Aorta (tissue), 5 donors: Measurements from ENCODE around the gene ADGRG6. TPM values are rescaled to one million over a fixed set of nuclear protein-coding genes. Genes with fewer than 3 reads are reported as not detected.

Source experiments
- ATAC-seq: fragments of 200-7000 bp; cut with Tn5 transposase; one replicate; pipeline ENCODE4 v1.9.1; 2022; ENCODE audit warnings: moderate library complexity; ENCODE audit not compliant: low FRiP score
- DNase-seq, 2 donors: peaks; one replicate each; pipeline ENCODE4 v3.0.0-alpha.2; 2020
- H3K27ac ChIP-seq, 2 donors: one replicate each; pipeline ENCODE4 v1.5.1; 2013; ENCODE audit warnings: low read length in 2 of 2, mild to moderate bottlenecking in 2 of 2, moderate library complexity in 2 of 2, control low read depth in 1 of 2, inconsistent platforms in 1 of 2, low read depth in 1 of 2
- H3K27me3 ChIP-seq, 2 donors: one replicate each; pipeline ENCODE4 v1.6.1; 2013; ENCODE audit warnings: control low read depth in 1 of 2, low read length in 1 of 2, mild to moderate bottlenecking in 1 of 2, moderate library complexity in 1 of 2; ENCODE audit not compliant: insufficient read depth in 2 of 2, control insufficient read depth in 1 of 2
- H3K36me3 ChIP-seq, 2 donors: one replicate each; pipeline ENCODE4 v1.6.1; 2013; ENCODE audit warnings: control low read depth in 1 of 2, low read length in 1 of 2, mild to moderate bottlenecking in 1 of 2; ENCODE audit not compliant: insufficient read depth in 2 of 2, control insufficient read depth in 1 of 2
- H3K4me1 ChIP-seq, 2 donors: one replicate each; pipeline ENCODE4 v1.6.1; 2013; ENCODE audit warnings: low read length in 2 of 2, control low read depth in 1 of 2, mild to moderate bottlenecking in 1 of 2, moderate library complexity in 1 of 2; ENCODE audit not compliant: insufficient read depth in 2 of 2, control insufficient read depth in 1 of 2
- H3K4me3 ChIP-seq, 2 donors: one replicate each; pipeline ENCODE4 v1.5.1; 2013; ENCODE audit warnings: low read length in 2 of 2, control low read depth in 1 of 2, mild to moderate bottlenecking in 1 of 2
- H3K9me3 ChIP-seq: one replicate; pipeline ENCODE4 v1.6.1; 2013; ENCODE audit warnings: mild to moderate bottlenecking, low read length; ENCODE audit not compliant: control insufficient read depth
- WGBS, 2 donors: extraction: QIAGEN DNeasy Blood & Tissue Kit; methylation state at CpG; one replicate each; pipeline ENCODE4 v1.1.7; 2013; 5-methylcytosine and 5-hydroxymethylcytosine counted together
- intact Hi-C, 2 donors: fragments of 100-400 bp; cut with DNase I; formaldehyde crosslinking; loops; one replicate each; pipeline versions ENCODE4 v1.14.2 to v1.15.0; 2022
- polyA plus RNA-seq, 2 donors: library from polyadenylated mRNA; stranded (reverse); fragments of 200-250 nt; gene quantifications; one replicate each; pipeline ENCODE4 v1.2.3, GENCODE V29; 2013
- total RNA-seq, 2 donors: library from RNA; stranded (reverse); fragmentation: NEBNext Ultra II Directional; extraction: Animal tissue kit (Norgen Biotek cat#: 25700); gene quantifications; one replicate each; pipeline ENCODE4 v1.2.1, GENCODE V29; 2021
- donor health status: healthy with polysubstance abuse.
- donor health status: Bipolar disorder and iron deficiency.
- donor health status: DM: no; HTN: no; CAD: no.
- donor health status: DM: no; HTN: no; CAD: no.
- donor health status: DM: yes; HTN: yes; CAD: no.

Gene ADGRG6
- total and polyA plus RNA-seq, 4 donors = 0.18 to 15.7 (median 7.8) TPM

DNA sequence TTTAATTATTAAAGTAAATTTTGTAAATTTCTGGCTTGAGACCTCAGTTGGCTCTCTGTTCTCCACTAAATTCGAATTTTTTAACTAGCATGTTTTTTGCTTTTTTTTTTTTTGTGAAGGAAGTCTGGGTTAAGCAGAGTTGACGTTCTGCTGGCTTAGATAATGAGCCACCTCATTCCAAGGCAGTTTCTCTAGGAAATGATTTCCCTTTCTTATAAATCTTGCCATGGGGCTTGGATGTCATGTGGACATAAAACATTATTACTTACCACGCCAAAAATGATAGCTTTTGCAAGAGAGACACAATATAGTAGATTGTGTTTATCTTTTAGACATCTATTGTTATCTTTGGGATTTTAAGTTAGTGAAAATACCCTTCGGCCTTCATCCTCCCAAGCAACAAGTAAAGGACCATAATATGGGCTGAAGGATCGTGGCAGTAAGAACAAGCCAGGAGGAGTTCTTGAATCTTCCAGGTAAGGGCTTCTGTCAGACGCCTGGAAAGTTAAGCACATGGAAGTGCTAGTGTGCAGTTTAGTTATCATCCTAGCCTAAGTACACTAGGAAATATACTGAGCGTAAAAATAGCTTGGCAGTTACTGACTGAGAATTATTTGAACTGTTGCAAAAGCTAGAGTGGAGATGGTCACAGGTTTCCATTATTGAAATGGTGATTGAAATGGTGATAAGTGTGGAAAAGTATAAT, 30.7 kb downstream of the ADGRG6 start:
- WGBS, 2 donors = 68 to 70% methylated on average over 7 of the region's 7 CpGs
- Histone ChIP-seq H3K4me3 (no peak overlapping the region), H3K36me3 (no peaks in the 10 kb centered on the region), H3K9me3 (no peaks in the 10 kb centered on the region), H3K27ac (no peak overlapping the region), H3K27me3 (no peaks in the 10 kb centered on the region), H3K4me1 (no peaks in the 10 kb centered on the region)
- DNase-seq (no peak), ATAC-seq (no peak)
- intact Hi-C loops = no loop called here

DNA sequence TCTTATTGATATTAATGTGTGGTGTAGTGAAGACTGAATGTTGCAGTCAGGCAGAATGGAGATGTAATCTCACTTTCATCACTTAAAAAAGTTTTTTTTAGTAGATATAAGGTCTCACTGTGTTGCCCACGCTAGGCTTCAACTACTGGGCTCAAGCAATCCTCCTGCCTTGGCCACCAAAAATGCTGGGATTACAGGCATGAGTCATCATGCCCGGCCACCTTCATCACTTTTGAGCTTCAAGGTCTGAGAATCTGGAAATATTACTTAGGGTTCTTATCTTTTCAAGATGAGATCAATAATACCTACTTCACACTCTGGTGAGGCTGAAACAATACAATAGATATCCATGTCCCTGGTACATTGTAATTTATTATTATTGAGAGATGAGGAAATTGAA, 31.6 kb downstream of the ADGRG6 start:
- 87 to 94% methylated on average over 2 of the region's 2 CpGs for WGBS, 2 donors
- intact Hi-C loops = no loop called here
- H3K27me3 ChIP-seq = no peaks in the 10 kb centered on the region
- H3K36me3 ChIP-seq = no peaks in the 10 kb centered on the region
- DNase-seq (no peak), ATAC-seq (no peak)
- no peaks in the 10 kb centered on the region for H3K4me1 ChIP-seq
- no peak overlapping the region for H3K27ac ChIP-seq
- H3K9me3 ChIP-seq = no peaks in the 10 kb centered on the region
- H3K4me3 ChIP-seq = no peak overlapping the region

DNA sequence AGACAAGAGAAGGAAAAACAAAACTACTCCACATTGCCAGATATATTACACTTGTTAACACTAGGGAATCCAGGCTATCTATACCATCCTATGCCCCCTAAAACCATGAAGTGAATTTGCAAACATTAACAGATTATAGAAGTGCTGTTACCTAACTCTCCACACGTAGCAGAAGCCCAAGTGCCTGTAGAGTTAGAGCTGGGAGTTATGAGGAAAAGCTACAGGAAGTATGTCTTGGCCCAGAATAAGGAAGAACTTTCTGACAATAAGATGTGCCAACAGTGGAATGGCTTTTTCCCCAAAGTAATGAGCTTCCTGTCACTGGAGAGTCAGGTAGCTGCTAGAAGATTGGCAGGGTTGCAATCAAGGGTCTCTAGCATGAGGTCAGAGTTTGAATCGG, 32.5 kb downstream of the ADGRG6 start:
- no peaks in the 10 kb centered on the region for H3K9me3 ChIP-seq
- no peaks in the 10 kb centered on the region for H3K36me3 ChIP-seq
- WGBS, 2 donors = 73 to 81% methylated on average over 2 of the region's 2 CpGs
- H3K27ac ChIP-seq = no peak overlapping the region
- H3K4me1 ChIP-seq = no peaks in the 10 kb centered on the region
- no peak overlapping the region for H3K4me3 ChIP-seq
- no peak for ATAC-seq
- no peaks in the 10 kb centered on the region for H3K27me3 ChIP-seq
- intact Hi-C loops = no loop called here
- DNase-seq = no peak

- intact Hi-C loops = no loop called here
- no peak overlapping the region for H3K4me3 ChIP-seq
- 77 to 88% methylated on average over 2 of the region's 2 CpGs for WGBS, 2 donors
- no peaks in the 10 kb centered on the region for H3K9me3 ChIP-seq
- no peaks in the 10 kb centered on the region for H3K36me3 ChIP-seq
- H3K27me3 ChIP-seq = no peaks in the 10 kb centered on the region
- H3K4me1 ChIP-seq = no peaks in the 10 kb centered on the region
- ATAC-seq (no peak), DNase-seq (no peak)
- H3K27ac ChIP-seq = no peak overlapping the region
Measured at GRCh38 chr6:142335415-142335814, 33.6 kb downstream of the ADGRG6 start.

- Histone ChIP-seq H3K27ac (no peak overlapping the region), H3K9me3 (no peaks in the 10 kb centered on the region), H3K36me3 (no peaks in the 10 kb centered on the region), H3K4me1 (no peaks in the 10 kb centered on the region), H3K27me3 (no peaks in the 10 kb centered on the region), H3K4me3 (no peak overlapping the region)
- ATAC-seq (no peak), DNase-seq (no peak)
- intact Hi-C loops = no loop called here
Measured at GRCh38 chr6:142336183-142336582, 34.4 kb downstream of the ADGRG6 start.

DNA sequence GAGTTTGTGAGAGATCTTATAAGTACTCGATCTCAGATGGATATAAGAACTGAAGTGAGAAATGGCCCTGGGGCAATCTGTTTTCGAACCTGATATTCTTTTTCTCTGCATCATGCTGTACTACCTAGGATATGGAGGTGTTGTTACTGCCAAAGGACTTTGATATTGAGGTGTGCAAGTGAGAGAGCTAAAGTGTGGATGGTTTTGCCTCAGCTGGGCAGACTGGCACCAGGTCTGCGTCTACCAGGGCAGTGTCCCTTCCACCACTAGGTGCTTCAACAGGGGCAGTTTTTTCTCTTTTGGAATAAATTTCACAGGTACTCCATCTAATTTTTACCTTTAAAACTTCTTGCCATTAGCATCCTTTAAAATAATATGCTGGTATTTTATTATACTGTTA, 35.0 kb downstream of the ADGRG6 start:
- WGBS, 2 donors = 77 to 92% methylated on average over 3 of the region's 3 CpGs
- Histone ChIP-seq H3K9me3 (no peaks in the 10 kb centered on the region), H3K4me1 (no peaks in the 10 kb centered on the region), H3K27ac (no peak overlapping the region), H3K27me3 (no peaks in the 10 kb centered on the region), H3K36me3 (no peaks in the 10 kb centered on the region), H3K4me3 (no peak overlapping the region)
- intact Hi-C loops = no loop called here
- no peak for ATAC-seq
- no peak for DNase-seq

- intact Hi-C loops = no loop called here
- ATAC-seq (no peak), DNase-seq (no peak)
- 91 to 92% methylated on average over 2 of the region's 2 CpGs for WGBS, 2 donors
- no peaks in the 10 kb centered on the region for H3K4me1 ChIP-seq
- no peaks in the 10 kb centered on the region for H3K36me3 ChIP-seq
- H3K27me3 ChIP-seq = no peaks in the 10 kb centered on the region
- H3K27ac ChIP-seq = no peak overlapping the region
- H3K4me3 ChIP-seq = no peak overlapping the region
- no peaks in the 10 kb centered on the region for H3K9me3 ChIP-seq
Measured at GRCh38 chr6:142339113-142339512, 37.3 kb downstream of the ADGRG6 start.

GRCh38 chr6:142339968-142340658, 38.3 kb downstream of the ADGRG6 start:
- no peak for DNase-seq
- WGBS, 2 donors = 51 to 55% methylated on average over 1 of the region's 1 CpG

DNA sequence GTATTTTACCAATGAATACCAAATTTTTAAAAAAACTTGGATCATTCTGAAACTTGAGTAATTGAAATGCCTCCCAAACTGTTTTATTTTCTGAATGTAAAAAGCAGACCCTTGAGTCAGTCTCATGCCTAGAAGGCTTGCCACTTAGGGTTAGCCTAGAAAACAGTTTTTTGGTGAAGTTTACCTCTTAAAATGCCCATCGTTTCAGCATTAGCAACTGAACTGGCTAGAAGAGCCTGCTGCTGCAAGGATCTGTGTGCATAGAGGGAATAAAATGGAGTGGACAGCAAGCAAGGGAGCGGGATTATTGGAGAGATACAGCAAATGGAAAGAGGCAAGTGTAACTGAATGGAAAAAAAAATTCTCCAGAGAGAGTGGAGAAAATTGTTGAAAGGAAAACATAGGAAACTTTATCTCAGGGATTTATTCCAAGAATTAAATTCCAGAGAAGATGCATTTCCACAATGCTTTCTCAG, 40.1 kb downstream of the ADGRG6 start:
- intact Hi-C loops = no loop called here
- 80 to 90% methylated on average over 2 of the region's 2 CpGs for WGBS, 2 donors
- no peaks in the 10 kb centered on the region for H3K4me1 ChIP-seq
- H3K27me3 ChIP-seq = no peaks in the 10 kb centered on the region
- H3K4me3 ChIP-seq = no peak overlapping the region
- DNase-seq (no peak), ATAC-seq (no peak)
- H3K27ac ChIP-seq = no peak overlapping the region
- H3K9me3 ChIP-seq = no peaks in the 10 kb centered on the region
- no peaks in the 10 kb centered on the region for H3K36me3 ChIP-seq

More at GRCh38 chr6:142339968-142340658, 38.3 kb downstream of the ADGRG6 start:
- Histone ChIP-seq H3K36me3 (no peaks in the 10 kb centered on the region), H3K9me3 (no peaks in the 10 kb centered on the region), H3K4me1 (no peaks in the 10 kb centered on the region), H3K4me3 (no peak overlapping the region), H3K27ac (no peak overlapping the region), H3K27me3 (no peaks in the 10 kb centered on the region)
- intact Hi-C loops = no loop called here
- ATAC-seq = no peak
